NCI-H345 treated with DMSO at 0.1 percent for 48 hours (cell line): ENCODE measurements around the gene TRIM41.

ENCODE experiments used
- DNase-seq: peaks from one replicate; lab custom pipeline; 2025; ENCODE audit not compliant: unreplicated experiment; lab: John Stamatoyannopoulos, UW

The TRIM41 gene

DNA sequence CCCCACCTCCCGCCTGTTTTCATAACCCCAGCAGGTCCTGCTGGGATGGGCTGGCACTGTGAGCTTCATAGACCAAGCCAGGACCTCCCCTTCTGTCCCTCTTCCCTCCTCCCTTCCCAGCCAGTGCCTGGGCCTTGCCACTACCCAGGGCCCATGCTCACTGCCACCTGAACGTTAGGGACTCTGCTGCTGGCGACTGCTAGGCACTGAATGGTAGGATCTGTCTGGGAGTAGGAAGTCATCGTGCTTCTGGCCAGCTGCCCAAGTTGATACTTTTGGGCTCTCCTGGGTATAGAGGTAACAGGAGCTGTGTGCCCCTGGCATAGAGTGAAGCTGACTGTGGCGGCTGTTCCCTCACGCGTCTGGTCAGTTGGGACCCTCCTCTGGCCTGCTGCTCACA lies 8.4 kb downstream of the TRIM41 start:
- no peak for DNase-seq

DNA sequence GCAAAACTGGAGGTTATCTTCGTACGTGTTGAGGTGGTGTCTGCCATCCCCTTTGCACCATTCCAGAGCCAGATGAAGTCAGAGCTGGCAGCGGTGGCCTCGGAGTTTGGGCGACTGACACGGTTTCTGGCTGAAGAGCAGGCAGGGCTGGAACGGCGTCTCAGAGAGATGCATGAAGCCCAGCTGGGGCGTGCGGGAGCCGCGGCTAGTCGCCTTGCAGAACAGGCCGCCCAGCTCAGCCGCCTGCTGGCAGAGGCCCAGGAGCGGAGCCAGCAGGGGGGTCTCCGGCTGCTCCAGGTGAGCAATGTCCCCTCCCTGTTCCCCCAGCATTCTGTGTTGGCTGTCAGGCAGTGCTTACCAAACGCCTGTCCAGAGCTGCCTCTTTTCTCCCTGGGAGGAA lies 9.5 kb downstream of the TRIM41 start:
- no peak for DNase-seq

DNA sequence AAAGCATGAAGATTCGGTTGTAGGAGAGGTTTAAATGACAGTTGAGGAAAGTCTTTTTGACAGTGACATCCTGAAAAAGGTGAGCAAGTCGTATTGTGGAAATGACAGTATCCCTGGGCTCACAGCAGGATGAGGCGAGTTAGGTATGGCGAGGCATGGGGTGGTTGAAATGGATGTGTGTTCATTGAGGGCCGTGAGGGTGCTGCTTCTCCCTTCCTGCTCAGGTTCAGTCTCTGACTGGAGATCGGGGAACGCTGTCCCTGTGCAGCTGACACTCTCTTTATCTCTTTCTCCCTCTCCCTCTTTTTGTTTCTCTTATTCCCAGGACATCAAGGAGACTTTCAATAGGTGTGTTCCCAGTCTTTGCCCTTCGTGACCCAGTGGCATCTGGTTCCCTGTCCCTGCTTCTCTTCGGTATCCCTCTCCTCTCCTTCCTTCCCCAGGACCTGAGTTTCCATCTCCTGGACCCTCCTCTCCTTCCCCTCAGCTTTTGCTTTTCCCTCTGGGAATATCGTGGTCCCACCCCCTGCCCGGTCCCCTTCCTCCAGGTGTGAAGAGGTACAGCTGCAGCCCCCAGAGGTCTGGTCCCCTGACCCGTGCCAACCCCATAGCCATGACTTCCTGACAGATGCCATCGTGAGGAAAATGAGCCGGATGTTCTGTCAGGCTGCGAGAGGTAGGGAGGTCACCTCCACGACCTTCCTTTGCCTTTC lies 10.2 kb downstream of the TRIM41 start:
- DNase-seq: no peak

DNA sequence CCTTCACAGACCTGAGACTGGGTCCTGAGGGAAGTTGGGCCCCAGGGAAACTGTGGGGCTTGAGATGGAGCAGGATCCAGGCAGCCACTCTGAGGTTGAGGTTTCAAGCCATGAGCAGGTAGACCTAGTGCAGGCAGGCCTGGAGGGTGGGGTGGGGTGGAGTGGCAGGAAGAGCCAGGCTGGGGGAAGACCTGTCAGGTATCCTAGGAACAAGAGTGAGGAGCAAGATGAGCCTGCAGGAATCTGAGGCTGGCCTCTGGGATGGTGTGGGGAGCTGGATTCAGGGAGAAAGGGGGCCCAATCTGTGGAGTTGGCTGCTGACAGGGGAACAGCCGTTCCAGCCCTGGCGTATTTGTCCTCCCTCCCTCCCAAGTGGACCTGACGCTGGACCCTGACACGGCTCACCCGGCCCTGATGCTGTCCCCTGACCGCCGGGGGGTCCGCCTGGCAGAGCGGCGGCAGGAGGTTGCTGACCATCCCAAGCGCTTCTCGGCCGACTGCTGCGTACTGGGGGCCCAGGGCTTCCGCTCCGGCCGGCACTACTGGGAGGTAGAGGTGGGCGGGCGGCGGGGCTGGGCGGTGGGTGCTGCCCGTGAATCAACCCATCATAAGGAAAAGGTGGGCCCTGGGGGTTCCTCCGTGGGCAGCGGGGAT lies 10.8 kb downstream of the TRIM41 start:
- no peak for DNase-seq

GRCh38 chr5:181234455-181235306 lies 11.6 kb downstream of the TRIM41 start:
- no peak for DNase-seq

GRCh38 chr5:181235323-181235688 lies 12.2 kb downstream of the TRIM41 start:
- no peak for DNase-seq

- no peak for DNase-seq
Measured at GRCh38 chr5:181235689-181236366, 12.7 kb downstream of the TRIM41 start.

- no peak for DNase-seq
Measured at GRCh38 chr5:181236471-181236870, 13.4 kb downstream of the TRIM41 start.

GRCh38 chr5:181236954-181237641 lies 14.0 kb downstream of the TRIM41 start:
- DNase-seq: no peak

- DNase-seq: no peak
Measured at GRCh38 chr5:181237729-181238385, 14.8 kb downstream of the TRIM41 start.

DNA sequence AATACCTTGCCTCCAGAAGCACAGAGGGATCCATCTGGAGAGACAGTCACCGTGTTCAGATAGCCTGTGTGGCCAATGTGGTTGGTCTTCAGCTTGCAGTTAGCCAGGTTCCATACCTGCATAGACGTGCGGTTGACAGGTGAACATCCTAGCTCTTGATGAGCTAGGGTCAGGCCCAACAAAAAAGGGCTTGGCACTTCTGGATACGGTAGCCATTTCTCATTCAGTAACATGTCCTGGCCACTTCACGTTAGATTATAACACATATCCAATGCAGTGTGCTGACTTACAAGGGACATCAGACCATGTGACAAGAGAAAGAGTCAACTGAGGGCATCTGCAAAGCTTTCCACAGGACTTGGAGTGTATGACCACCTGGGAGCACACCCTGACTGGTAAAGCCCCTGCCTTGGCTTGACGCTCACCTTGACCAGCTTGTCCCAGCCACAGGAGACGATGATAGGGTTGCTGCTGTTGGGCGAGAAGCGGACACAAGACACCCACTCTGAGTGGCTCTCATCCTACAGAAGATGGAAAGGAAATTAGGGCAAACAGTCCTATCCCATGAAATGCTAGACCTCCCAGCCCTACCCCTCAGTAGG lies 16.1 kb downstream of the TRIM41 start:
- DNase-seq: no peak

DNA sequence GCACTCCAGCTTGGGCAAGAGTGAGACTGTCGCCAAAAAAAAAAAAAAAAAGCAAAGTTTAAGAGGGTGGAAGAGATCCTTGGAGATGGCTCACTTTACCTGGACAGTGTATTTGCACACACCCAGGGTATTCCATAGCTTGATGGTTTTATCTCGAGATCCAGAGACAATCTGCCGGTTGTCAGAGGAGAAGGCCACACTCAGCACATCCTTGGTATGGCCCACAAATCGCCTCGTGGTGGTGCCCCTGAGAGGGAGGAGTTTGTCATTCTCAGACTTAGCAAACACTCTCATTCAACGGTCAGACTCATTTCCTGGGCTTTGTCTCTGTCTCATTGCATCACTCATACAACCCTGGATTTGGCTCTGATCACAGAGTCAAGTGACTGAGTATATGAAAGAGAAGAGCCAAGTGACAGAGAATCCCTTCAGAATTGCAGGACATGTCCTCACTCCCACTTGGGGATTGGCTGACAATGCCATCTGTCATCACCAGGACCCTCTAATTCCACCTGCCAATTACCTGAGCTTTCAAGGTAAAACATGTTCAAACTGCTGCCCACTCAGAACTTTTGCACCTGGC lies 18.4 kb downstream of the TRIM41 start:
- no peak for DNase-seq

DNA sequence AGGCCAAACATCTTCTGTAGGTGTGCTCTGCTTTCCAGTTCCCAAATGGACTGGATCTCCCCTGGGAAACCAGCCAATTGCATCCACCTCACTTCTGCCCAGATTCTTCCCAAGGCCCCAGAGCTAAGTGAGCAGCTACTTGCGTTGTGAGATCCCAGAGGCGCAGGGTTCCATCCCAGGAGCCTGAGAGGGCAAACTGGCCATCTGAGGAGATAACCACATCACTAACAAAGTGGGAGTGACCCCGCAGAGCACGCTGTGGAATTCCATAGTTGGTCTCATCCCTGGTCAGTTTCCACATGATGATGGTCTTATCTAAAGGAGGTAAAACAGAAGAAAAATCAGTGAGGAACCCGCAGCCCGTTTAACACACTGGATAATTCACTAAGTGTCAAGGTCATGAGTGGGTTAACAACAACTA lies 19.0 kb downstream of the TRIM41 start:
- DNase-seq: no peak

- no peak for DNase-seq
Measured at GRCh38 chr5:181243018-181243563, 20.0 kb downstream of the TRIM41 start.

DNA sequence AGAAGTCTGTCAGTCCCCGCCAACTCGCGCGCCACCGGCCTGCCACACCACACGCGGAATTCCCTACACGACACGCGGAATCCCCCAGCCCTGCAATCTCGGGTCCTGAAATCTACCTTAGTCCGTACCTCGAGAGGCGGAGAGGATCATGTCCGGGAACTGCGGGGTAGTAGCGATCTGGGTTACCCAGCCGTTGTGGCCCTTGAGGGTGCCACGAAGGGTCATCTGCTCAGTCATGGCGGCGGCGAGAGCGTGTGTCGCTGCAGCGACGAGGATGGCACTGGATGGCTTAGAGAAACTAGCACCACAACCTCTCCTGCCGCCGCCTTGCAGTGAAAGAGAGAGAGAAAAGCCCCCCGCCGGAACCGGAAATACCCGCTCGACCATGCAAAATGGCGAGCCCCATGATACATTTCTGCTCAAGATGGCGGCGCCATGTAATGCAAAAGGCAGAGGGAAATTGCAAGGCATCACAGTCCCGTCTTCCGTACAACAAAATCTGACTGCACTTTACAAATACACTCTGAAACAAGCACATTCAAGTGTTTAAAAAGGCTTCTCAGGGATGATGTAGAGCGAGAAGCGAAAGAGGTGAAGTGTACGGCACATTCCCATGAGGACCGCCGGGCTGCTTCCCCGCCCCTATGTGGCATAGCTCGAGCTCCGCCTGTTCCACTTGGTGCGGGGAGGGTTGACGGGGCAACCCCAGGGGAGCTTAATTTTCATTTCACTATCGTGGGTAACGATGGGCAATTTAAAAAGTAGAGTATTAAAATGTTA lies 20.7 kb downstream of the TRIM41 start, which contains the start of gene RACK1:
RACK1 (minus strand) TSS at position 343 of the 780 bp plus-strand sequence; CDS start at position 237, 106 bp downstream.
- DNase-seq: no peak

DNA sequence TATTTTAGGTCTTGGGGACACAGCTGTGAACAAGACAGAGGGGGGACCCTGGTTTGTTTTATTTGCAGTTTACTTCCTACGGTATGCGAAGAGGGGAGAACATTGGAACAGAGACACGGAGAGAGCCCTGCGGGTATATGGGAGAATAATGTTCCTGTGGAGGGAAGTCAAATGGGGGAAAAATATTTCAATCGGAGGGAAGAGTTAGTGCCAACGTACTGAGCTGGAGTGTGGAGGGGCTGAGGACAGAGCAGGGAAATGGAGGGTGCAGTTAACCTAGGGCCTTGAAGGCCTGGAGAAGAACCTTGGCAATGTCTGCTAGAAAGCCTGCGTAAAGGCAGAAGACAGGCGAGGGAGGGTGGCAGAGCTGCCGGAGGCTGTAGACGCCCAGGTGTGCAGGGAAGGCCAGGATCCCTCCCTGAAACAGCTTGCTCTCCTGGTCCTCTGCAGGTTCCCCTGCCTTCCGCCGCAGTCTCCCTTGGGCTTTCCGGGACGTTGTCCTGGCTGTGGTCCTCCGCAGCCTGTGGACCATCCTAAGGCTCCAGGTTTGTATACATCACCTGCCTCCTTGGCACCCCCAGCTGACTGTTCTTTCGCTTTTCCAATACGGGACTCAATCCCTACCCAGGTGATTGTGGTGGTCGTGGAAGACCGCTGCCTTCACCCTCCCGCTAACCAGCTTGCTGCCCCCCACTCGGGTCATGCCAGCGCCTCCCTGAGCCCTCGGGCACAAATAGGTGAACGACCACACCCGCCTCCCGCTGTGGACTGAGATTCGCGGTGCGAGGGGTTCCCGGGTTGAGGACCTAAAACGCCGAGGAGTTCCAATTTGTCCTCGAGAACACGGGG lies 22.6 kb downstream of the TRIM41 start:
- DNase-seq: no peak

DNA sequence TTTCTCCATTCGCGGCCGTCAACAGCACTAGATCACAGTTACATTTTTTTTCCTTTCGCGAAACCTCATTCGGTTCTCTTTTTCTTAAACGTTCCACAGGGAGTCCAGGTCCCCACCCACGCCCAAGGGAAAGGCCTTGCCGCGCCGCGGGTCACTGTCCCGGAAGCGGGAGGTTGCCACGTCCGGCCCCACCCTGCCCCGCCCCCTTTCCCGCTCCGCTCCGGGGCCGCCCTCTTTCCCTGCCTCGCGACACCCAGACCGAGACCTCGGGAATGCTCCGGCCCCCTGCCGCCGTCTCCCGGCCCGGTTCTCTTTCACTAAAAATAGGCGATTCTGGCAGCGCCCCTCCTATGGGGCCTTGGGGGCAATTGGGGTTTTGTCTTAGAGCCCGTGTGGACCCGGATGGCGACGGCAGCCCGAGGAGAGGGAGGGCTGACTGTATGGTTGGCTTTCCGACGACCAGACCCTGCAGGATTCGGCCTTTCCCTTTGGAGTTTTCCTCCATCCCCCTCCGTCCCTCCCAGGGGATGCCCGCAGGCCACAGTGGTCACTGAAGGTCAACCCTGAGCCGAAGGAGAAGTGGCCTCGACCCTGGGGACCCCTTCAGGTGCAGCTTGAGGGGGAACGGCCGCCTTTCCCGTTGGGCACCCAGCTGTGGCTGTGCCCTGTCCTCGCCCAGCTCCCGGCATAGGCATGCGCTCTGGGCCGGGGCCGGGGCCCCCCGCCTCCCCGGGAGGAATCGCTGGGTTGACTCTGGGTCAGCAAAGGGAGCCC lies 23.4 kb downstream of the TRIM41 start:
- no peak for DNase-seq
